ENCODE data around the gene TNRC18.

- TF ChIP-seq, protein P1, sequence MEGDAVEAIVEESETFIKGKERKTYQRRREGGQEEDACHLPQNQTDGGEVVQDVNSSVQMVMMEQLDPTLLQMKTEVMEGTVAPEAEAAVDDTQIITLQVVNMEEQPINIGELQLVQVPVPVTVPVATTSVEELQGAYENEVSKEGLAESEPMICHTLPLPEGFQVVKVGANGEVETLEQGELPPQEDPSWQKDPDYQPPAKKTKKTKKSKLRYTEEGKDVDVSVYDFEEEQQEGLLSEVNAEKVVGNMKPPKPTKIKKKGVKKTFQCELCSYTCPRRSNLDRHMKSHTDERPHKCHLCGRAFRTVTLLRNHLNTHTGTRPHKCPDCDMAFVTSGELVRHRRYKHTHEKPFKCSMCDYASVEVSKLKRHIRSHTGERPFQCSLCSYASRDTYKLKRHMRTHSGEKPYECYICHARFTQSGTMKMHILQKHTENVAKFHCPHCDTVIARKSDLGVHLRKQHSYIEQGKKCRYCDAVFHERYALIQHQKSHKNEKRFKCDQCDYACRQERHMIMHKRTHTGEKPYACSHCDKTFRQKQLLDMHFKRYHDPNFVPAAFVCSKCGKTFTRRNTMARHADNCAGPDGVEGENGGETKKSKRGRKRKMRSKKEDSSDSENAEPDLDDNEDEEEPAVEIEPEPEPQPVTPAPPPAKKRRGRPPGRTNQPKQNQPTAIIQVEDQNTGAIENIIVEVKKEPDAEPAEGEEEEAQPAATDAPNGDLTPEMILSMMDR (IDR thresholded peaks at IDR 0.05; ENCODE audit: poor library complexity, severe bottlenecking), result no peak
- TF ChIP-seq RAD21 (conservative IDR thresholded peaks at IDR 0.05) (no peak), POLR2AphosphoS5 (IDR thresholded peaks at IDR 0.05) (no peak), TAF1 (IDR thresholded peaks at IDR 0.05; ENCODE audit: low read depth) (no peak), EZH2 (IDR thresholded peaks at IDR 0.05; ENCODE audit: borderline replicate concordance, insufficient read depth, low read length, poor library complexity, severe bottlenecking) (no peak)
These were observed 5.4 kb downstream of the TNRC18 start for GRCh38 chr7:5418285-5418582.
